LNCaP clone FGC (cell line): ENCODE results near the gene IFT122.

Experiments used
- DNase-seq: peaks from one replicate; pipeline ENCODE4 v3.0.0-alpha.2; 2011; ENCODE audit warnings: low read depth
- H3K4me3 ChIP-seq: 2 replicates; pipeline ENCODE4 v1.5.1; 2011; ENCODE audit warnings: mild to moderate bottlenecking, low read depth, low read length, control low read depth
- TF ChIP-seq, protein P1 (sequence below): IDR thresholded peaks from 2 replicates; pipeline ENCODE4 v1.5.1; 2012; ENCODE audit warnings: mild to moderate bottlenecking; ENCODE audit not compliant: control insufficient read depth, insufficient read depth; ENCODE audit errors: extremely low read depth

The IFT122 gene

GRCh38 chr3:129563850-129564535 lies 124.0 kb downstream of the IFT122 start:
- TF ChIP-seq, protein P1, sequence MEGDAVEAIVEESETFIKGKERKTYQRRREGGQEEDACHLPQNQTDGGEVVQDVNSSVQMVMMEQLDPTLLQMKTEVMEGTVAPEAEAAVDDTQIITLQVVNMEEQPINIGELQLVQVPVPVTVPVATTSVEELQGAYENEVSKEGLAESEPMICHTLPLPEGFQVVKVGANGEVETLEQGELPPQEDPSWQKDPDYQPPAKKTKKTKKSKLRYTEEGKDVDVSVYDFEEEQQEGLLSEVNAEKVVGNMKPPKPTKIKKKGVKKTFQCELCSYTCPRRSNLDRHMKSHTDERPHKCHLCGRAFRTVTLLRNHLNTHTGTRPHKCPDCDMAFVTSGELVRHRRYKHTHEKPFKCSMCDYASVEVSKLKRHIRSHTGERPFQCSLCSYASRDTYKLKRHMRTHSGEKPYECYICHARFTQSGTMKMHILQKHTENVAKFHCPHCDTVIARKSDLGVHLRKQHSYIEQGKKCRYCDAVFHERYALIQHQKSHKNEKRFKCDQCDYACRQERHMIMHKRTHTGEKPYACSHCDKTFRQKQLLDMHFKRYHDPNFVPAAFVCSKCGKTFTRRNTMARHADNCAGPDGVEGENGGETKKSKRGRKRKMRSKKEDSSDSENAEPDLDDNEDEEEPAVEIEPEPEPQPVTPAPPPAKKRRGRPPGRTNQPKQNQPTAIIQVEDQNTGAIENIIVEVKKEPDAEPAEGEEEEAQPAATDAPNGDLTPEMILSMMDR, result no peak
- no peak overlapping the region for H3K4me3 ChIP-seq
- no peak for DNase-seq

- no peak overlapping the region for H3K4me3 ChIP-seq
- DNase-seq, result no peak
- TF ChIP-seq, protein P1, result no peak
These were observed 125.1 kb downstream of the IFT122 start for GRCh38 chr3:129564981-129565644.

- no peak for DNase-seq
- TF ChIP-seq, protein P1, result no peak
- no peak overlapping the region for H3K4me3 ChIP-seq
These were observed 125.9 kb downstream of the IFT122 start for GRCh38 chr3:129565902-129566301.

DNA sequence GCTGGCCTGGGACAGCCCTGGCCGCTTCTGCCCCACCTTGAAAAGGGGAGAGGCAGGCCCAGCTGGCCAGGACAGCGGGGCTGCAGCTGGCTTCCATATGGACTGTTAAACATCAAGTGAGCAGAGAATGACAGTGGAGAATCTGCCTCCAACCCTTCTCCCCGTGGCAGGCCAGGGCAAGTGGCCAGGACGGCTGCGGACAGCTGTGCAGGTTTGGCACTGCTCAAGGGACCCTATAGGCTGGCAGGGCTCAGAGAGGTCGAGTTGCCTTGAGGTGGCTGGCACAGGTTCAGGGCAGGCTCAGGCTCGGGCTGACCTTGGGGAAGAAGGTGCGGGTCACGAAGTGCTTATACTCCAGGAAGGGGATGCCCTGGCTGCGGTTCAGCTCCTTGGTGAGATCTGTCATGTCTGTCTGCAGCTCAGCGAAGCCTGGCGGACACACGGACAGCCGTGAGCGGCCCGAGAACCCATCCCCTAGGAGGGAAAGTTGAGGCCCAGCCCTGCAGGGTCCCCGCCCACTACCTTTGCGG lies 127.2 kb downstream of the IFT122 start:
- DNase-seq, result no peak
- TF ChIP-seq, protein P1, result no peak
- H3K4me3 ChIP-seq, result no peak overlapping the region

GRCh38 chr3:129567939-129568338 lies 127.9 kb downstream of the IFT122 start:
- TF ChIP-seq, protein P1, result no peak
- DNase-seq, result no peak
- H3K4me3 ChIP-seq, result no peak overlapping the region

GRCh38 chr3:129569856-129570255 lies 129.8 kb downstream of the IFT122 start:
- DNase-seq, result no peak
- TF ChIP-seq, protein P1, result no peak
- no peak overlapping the region for H3K4me3 ChIP-seq
